HCT116 (cell line): Measurements from ENCODE around the gene ZNF346. TPM values are rescaled to one million over a fixed set of nuclear protein-coding genes. Genes with fewer than 3 reads are reported as not detected.

Experiments used
- ATAC-seq: fragments of 200-7000 bp; cut with Tn5 transposase; 2 replicates; pipeline ENCODE4 v1.9.1; 2020; ENCODE audit warnings: mild to moderate bottlenecking, moderate library complexity
- BruUV-seq: library from RNA; stranded (reverse); fragments of 400-500 nt; replicated peaks from 2 replicates; lab custom pipeline; 2021; lab: Mats Ljungman, UMichigan
- CTCF ChIA-PET: fragments of 300-600 bp; sonication (Branson Sonifier 250); formaldehyde crosslinking; loops from one replicate; lab custom pipeline; 2021; ENCODE audit warnings: antibody characterized with exemption; lab: Charles Lee
- POLR2A ChIA-PET: fragments of 300-600, 350-600 bp; sonication (Branson Sonifier 250); formaldehyde crosslinking; loops from one replicate; lab custom pipeline; 2021; ENCODE audit warnings: antibody characterized with exemption; lab: Charles Lee
- RAD21 ChIA-PET, 2 experiments: fragments of 300-600 bp; sonication (Branson Sonifier 250); formaldehyde crosslinking; loops; one replicate each; lab custom pipeline; 2023; ENCODE audit warnings: low total read pairs in 2 of 2; ENCODE audit not compliant: uncharacterized antibody in 2 of 2, unreplicated experiment in 2 of 2, low non-redundant PET in 1 of 2; lab: Charles Lee
- DNase-seq: peaks from one replicate; pipeline ENCODE4 v3.0.0-alpha.2; 2010; ENCODE audit warnings: low read depth, low spot score
- H2AFZ ChIP-seq: fragments of 200-600 bp; shearing (Covaris generic), sonication (generic); 2 replicates; pipeline ENCODE4 v1.6.1; 2017; ENCODE audit warnings: low read depth, mixed run types, mixed read lengths, antibody characterized with exemption, low read length; ENCODE audit not compliant: poor library complexity, severe bottlenecking
- H3K27ac ChIP-seq: 2 replicates; pipeline ENCODE4 v1.5.1; 2012; ENCODE audit warnings: low read depth, low read length
- H3K27me3 ChIP-seq: fragments of 200-600 bp; sonication (generic); 2 replicates; pipeline ENCODE4 v1.6.1; 2016; ENCODE audit warnings: mixed run types, low read length, mixed read lengths; ENCODE audit not compliant: insufficient read depth
- H3K36me3 ChIP-seq, 2 experiments: fragments of 200-500 bp in 1 of 2; fragments of 200-600 bp in 1 of 2; sonication (Bioruptor generic) in 1 of 2; sonication (generic) in 1 of 2; 2 replicates each; pipeline versions ENCODE4 v1.5.1 to v1.6.1; 2014 to 2016; ENCODE audit warnings: low read length in 2 of 2, inconsistent platforms in 1 of 2, mixed read lengths in 1 of 2, mixed run types in 1 of 2; ENCODE audit not compliant: insufficient read depth in 2 of 2, control insufficient read depth in 1 of 2
- H3K4me1 ChIP-seq, 2 experiments: fragments of 200-600 bp in 1 of 2; sonication (generic) in 1 of 2; 2 replicates each; pipeline versions ENCODE4 v1.5.1 to v1.6.1; 2012 to 2017; ENCODE audit warnings: low read length in 2 of 2, inconsistent platforms in 1 of 2, mild to moderate bottlenecking in 1 of 2, mixed read lengths in 1 of 2, mixed run types in 1 of 2, moderate library complexity in 1 of 2; ENCODE audit not compliant: insufficient read depth in 2 of 2, control insufficient read depth in 1 of 2
- H3K4me2 ChIP-seq: fragments of 200-600 bp; sonication (generic); 2 replicates; pipeline ENCODE4 v1.6.1; 2017; ENCODE audit warnings: mixed run types, low read length, mixed read lengths
- H3K4me3 ChIP-seq, 2 experiments: fragments of 200-600 bp in 1 of 2; sonication (generic) in 1 of 2; replicated peaks in 1 of 2; 2 replicates each; pipeline ENCODE4 v1.5.1; 2011 to 2016; ENCODE audit warnings: low read length in 2 of 2, control low read depth in 1 of 2, low read depth in 1 of 2, mild to moderate bottlenecking in 1 of 2, mixed read lengths in 1 of 2, mixed run types in 1 of 2
- H3K79me2 ChIP-seq: fragments of 200-600 bp; sonication (generic); 2 replicates; pipeline ENCODE4 v1.6.1; 2017; ENCODE audit warnings: mild to moderate bottlenecking, mixed run types, low read length, moderate library complexity, mixed read lengths; ENCODE audit not compliant: insufficient read depth
- H3K9ac ChIP-seq: fragments of 200-600 bp; sonication (generic); 2 replicates; pipeline ENCODE4 v1.6.1; 2016; ENCODE audit warnings: low read length, mixed read lengths
- H3K9me2 ChIP-seq: fragments of 200-600 bp; sonication (generic), shearing (Covaris generic); 2 replicates; pipeline ENCODE4 v1.6.1; 2017; ENCODE audit warnings: mixed run types, mild to moderate bottlenecking, moderate library complexity; ENCODE audit not compliant: insufficient read depth
- H3K9me3 ChIP-seq, 2 experiments: fragments of 200-500 bp in 1 of 2; fragments of 200-600 bp in 1 of 2; sonication (Bioruptor generic) in 1 of 2; sonication (generic) in 1 of 2; 2 replicates each; pipeline ENCODE4 v1.6.1; 2014 to 2017; ENCODE audit warnings: low read length in 2 of 2, mixed read lengths in 2 of 2, inconsistent platforms in 1 of 2, low read depth in 1 of 2, mild to moderate bottlenecking in 1 of 2, mixed run types in 1 of 2, moderate library complexity in 1 of 2; ENCODE audit not compliant: control insufficient read depth in 1 of 2, insufficient read depth in 1 of 2
- H4K20me1 ChIP-seq: fragments of 200-600 bp; sonication (generic), shearing (Covaris generic); 2 replicates; pipeline ENCODE4 v1.6.1; 2017; ENCODE audit warnings: mixed run types, mild to moderate bottlenecking, moderate library complexity; ENCODE audit not compliant: insufficient read depth
- ATF3 ChIP-seq: IDR thresholded peaks from 2 replicates; pipeline ENCODE4 v1.6.1; 2012
- CEBPB ChIP-seq: IDR thresholded peaks from 2 replicates; pipeline ENCODE4 v1.6.1; 2012; ENCODE audit warnings: low read depth
- EGR1 ChIP-seq: IDR thresholded peaks from 2 replicates; pipeline ENCODE4 v1.6.1; 2012; ENCODE audit warnings: low read depth
- ELF1 ChIP-seq: IDR thresholded peaks from 2 replicates; pipeline ENCODE4 v1.6.1; 2012; ENCODE audit warnings: low read depth, borderline replicate concordance
- EZH2 ChIP-seq: fragments of 200-600 bp; sonication (generic); IDR thresholded peaks from 2 replicates; pipeline ENCODE4 v1.6.1; 2017; ENCODE audit warnings: antibody characterized with exemption, mixed run types
- EZH2phosphoT487 ChIP-seq: fragments of 200-600 bp; IDR thresholded peaks from 2 replicates; pipeline ENCODE4 v1.6.1; 2018; ENCODE audit warnings: antibody characterized with exemption, borderline replicate concordance
- FOSL1 ChIP-seq: IDR thresholded peaks from 2 replicates; pipeline ENCODE4 v1.6.1; 2012; ENCODE audit warnings: low read depth
- JUND ChIP-seq: IDR thresholded peaks from 2 replicates; pipeline ENCODE4 v1.6.1; 2012
- RAD21 ChIP-seq: IDR thresholded peaks from 2 replicates; pipeline ENCODE4 v1.6.1; 2012; ENCODE audit warnings: low read depth, mild to moderate bottlenecking
- REST ChIP-seq: IDR thresholded peaks from 2 replicates; pipeline ENCODE4 v1.6.1; 2012; ENCODE audit warnings: low read depth
- SIN3A ChIP-seq: IDR thresholded peaks from 2 replicates; pipeline ENCODE4 v1.6.1; 2012; ENCODE audit warnings: low read depth
- TCF7L2 ChIP-seq: IDR thresholded peaks from 2 replicates; pipeline ENCODE4 v1.7.0; 2011; ENCODE audit warnings: borderline replicate concordance, inconsistent platforms; ENCODE audit not compliant: insufficient read depth, insufficient read length; ENCODE audit errors: extremely low read depth
- YY1 ChIP-seq: IDR thresholded peaks from 2 replicates; pipeline ENCODE4 v1.6.1; 2011; ENCODE audit warnings: low read length, low read depth, moderate library complexity, mild to moderate bottlenecking; ENCODE audit not compliant: insufficient replicate concordance; ENCODE audit errors: extremely low read depth
- ZFX ChIP-seq: fragments of 450-650 bp; IDR thresholded peaks from 2 replicates; pipeline ENCODE4 v1.6.1; 2017
- intact Hi-C: fragments of 100-400 bp; cut with micrococcal nuclease; formaldehyde crosslinking; loops from 2 replicates; pipeline ENCODE4 v1.10.0; 2022
- total RNA-seq: library from RNA; stranded (reverse); gene quantifications from one replicate; pipeline ENCODE4 v1.2.1, GENCODE V29; 2021; ENCODE audit not compliant: unreplicated experiment

The ZNF346 gene
- total RNA-seq, 1 experiment from 2014 or later = 13.7 TPM

DNA sequence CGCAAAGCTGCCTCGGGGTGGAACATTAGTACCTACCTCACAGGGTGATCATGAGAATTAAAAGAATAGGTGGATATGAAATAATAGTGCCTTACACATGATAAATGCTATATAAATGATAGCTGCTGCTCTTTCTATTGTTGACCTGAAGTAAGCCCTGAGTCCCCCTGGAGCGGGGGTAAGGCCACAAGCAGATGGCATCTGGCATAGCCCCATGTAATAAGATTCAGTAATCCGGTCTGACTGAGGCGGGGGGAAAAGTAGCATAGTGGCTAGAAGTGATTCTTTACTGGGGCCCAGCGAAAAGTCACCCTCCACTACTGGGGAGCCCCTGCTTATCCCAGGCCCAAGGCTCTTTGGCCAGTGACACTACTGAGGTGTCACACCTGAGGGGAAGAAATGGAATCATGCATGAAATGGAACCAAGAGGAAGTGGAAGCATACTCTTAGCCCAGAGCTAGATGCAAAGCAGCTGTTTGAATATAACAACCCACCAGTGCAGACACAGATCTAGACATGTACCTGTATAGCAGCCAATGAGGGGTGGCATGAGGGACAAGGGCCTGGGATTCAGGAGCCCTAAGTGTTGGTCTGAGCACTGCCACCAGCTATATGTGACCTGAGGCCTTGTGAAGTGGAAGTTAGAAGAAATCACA, 48.2 kb downstream of the ZNF346 start:
- peaks cover 0 to under 1% of the 10 kb centered on the region in 2 experiments; a peak in 1 of 4 replicates for H3K36me3 ChIP-seq
- H3K27ac ChIP-seq = no peak overlapping the region
- H3K79me2 ChIP-seq = no peaks in the 10 kb centered on the region
- no peak overlapping the region for H2AFZ ChIP-seq
- intact Hi-C loops = no loop called here
- H3K4me3 ChIP-seq = no peak overlapping the region
- TF ChIP-seq ZFX = no peak
- no peak for TF ChIP-seq EGR1
- TF ChIP-seq TCF7L2 = no peak
- TF ChIP-seq SIN3A = no peak
- TF ChIP-seq YY1 = no peak
- TF ChIP-seq FOSL1 = no peak
- TF ChIP-seq ATF3 = no peak
- no peak for TF ChIP-seq RAD21
- TF ChIP-seq EZH2 = no peak
- no peak for TF ChIP-seq JUND
- no peak for TF ChIP-seq ELF1
- TF ChIP-seq EZH2phosphoT487 = no peak
- TF ChIP-seq CEBPB = no peak
- no peak for TF ChIP-seq REST
- ChIA-PET POLR2A (no interaction called here), RAD21 (interaction anchor here (1.0 to 1.1 kb wide), 2 partner anchors 41 kb away, joined by 3 read pairs; no protein-coding TSS in a partner anchor), CTCF (interaction anchor here (2.2 to 6.1 kb wide), 3 partner anchors 14 to 410 kb away, joined by 10 to 64 read pairs (median 49); partner anchors contain the start of gene FGFR4)
- DNase-seq = no peak
- H4K20me1 ChIP-seq = no peaks in the 10 kb centered on the region
- no peak overlapping the region for H3K9ac ChIP-seq
- no peaks in the 10 kb centered on the region for H3K9me2 ChIP-seq
- no peaks in the 10 kb centered on the region for H3K27me3 ChIP-seq
- H3K4me1 ChIP-seq = peaks cover 0 to 3% of the 10 kb centered on the region in 2 experiments; a peak in 1 of 4 replicates
- no peak overlapping the region for H3K4me2 ChIP-seq
- BruUV-seq = no TSS peak
- no peak for ATAC-seq
- H3K9me3 ChIP-seq = no peaks in the 10 kb centered on the region
